Aorta (tissue), 5 donors: ENCODE results near the gene GAN. TPM values are rescaled to one million over a fixed set of nuclear protein-coding genes. Genes with fewer than 3 reads are reported as not detected.
"Not testable (repeated sequence)": the region's sequence is repeated elsewhere in the genome, so short reads cannot be mapped to it uniquely, and the experiment has no call there.

ENCODE experiments used
- ATAC-seq: fragments of 200-7000 bp; cut with Tn5 transposase; one replicate; pipeline ENCODE4 v1.9.1; 2022; ENCODE audit warnings: moderate library complexity; ENCODE audit not compliant: low FRiP score
- DNase-seq, 2 donors: peaks; one replicate each; pipeline ENCODE4 v3.0.0-alpha.2; 2020
- H3K27ac ChIP-seq, 2 donors: one replicate each; pipeline ENCODE4 v1.5.1; 2013; ENCODE audit warnings: low read length in 2 of 2, mild to moderate bottlenecking in 2 of 2, moderate library complexity in 2 of 2, control low read depth in 1 of 2, inconsistent platforms in 1 of 2, low read depth in 1 of 2
- H3K27me3 ChIP-seq, 2 donors: one replicate each; pipeline ENCODE4 v1.6.1; 2013; ENCODE audit warnings: control low read depth in 1 of 2, low read length in 1 of 2, mild to moderate bottlenecking in 1 of 2, moderate library complexity in 1 of 2; ENCODE audit not compliant: insufficient read depth in 2 of 2, control insufficient read depth in 1 of 2
- H3K36me3 ChIP-seq, 2 donors: one replicate each; pipeline ENCODE4 v1.6.1; 2013; ENCODE audit warnings: control low read depth in 1 of 2, low read length in 1 of 2, mild to moderate bottlenecking in 1 of 2; ENCODE audit not compliant: insufficient read depth in 2 of 2, control insufficient read depth in 1 of 2
- H3K4me1 ChIP-seq, 2 donors: one replicate each; pipeline ENCODE4 v1.6.1; 2013; ENCODE audit warnings: low read length in 2 of 2, control low read depth in 1 of 2, mild to moderate bottlenecking in 1 of 2, moderate library complexity in 1 of 2; ENCODE audit not compliant: insufficient read depth in 2 of 2, control insufficient read depth in 1 of 2
- H3K4me3 ChIP-seq, 2 donors: one replicate each; pipeline ENCODE4 v1.5.1; 2013; ENCODE audit warnings: low read length in 2 of 2, control low read depth in 1 of 2, mild to moderate bottlenecking in 1 of 2
- H3K9me3 ChIP-seq: one replicate; pipeline ENCODE4 v1.6.1; 2013; ENCODE audit warnings: mild to moderate bottlenecking, low read length; ENCODE audit not compliant: control insufficient read depth
- WGBS, 2 donors: extraction: QIAGEN DNeasy Blood & Tissue Kit; methylation state at CpG; one replicate each; pipeline ENCODE4 v1.1.7; 2013; 5-methylcytosine and 5-hydroxymethylcytosine counted together
- intact Hi-C, 2 donors: fragments of 100-400 bp; cut with DNase I; formaldehyde crosslinking; loops; one replicate each; pipeline versions ENCODE4 v1.14.2 to v1.15.0; 2022
- polyA plus RNA-seq, 2 donors: library from polyadenylated mRNA; stranded (reverse); fragments of 200-250 nt; gene quantifications; one replicate each; pipeline ENCODE4 v1.2.3, GENCODE V29; 2013
- total RNA-seq, 2 donors: library from RNA; stranded (reverse); fragmentation: NEBNext Ultra II Directional; extraction: Animal tissue kit (Norgen Biotek cat#: 25700); gene quantifications; one replicate each; pipeline ENCODE4 v1.2.1, GENCODE V29; 2021
- donor health status: healthy with polysubstance abuse.
- donor health status: Bipolar disorder and iron deficiency.
- donor health status: DM: no; HTN: no; CAD: no.
- donor health status: DM: no; HTN: no; CAD: no.
- donor health status: DM: yes; HTN: yes; CAD: no.

The GAN gene
- total and polyA plus RNA-seq, 4 donors = 0.87 to 11.9 (median 6.5) TPM

GRCh38 chr16:81327447-81328196 is 12.9 kb downstream of the GAN start:
- intact Hi-C loops = no loop called here
- peaks cover 0 to 1% of the 10 kb centered on the region in 2 donors for H3K36me3 ChIP-seq
- H3K27ac ChIP-seq = no peak overlapping the region
- no peaks in the 10 kb centered on the region for H3K9me3 ChIP-seq
- no peaks in the 10 kb centered on the region for H3K4me1 ChIP-seq
- ATAC-seq = no peak
- 82 to 83% methylated on average over 8 of the region's 8 CpGs for WGBS, 2 donors
- no peaks in the 10 kb centered on the region for H3K27me3 ChIP-seq
- no peak overlapping the region for H3K4me3 ChIP-seq
- DNase-seq = no peak

GRCh38 chr16:81329947-81330346 is 15.2 kb downstream of the GAN start:
- ATAC-seq (no peak), DNase-seq (no peak)
- Histone ChIP-seq H3K36me3 (peaks cover 0 to 1% of the 10 kb centered on the region in 2 donors), H3K9me3 (no peaks in the 10 kb centered on the region), H3K4me1 (no peaks in the 10 kb centered on the region), H3K27me3 (no peaks in the 10 kb centered on the region), H3K4me3 (no peak overlapping the region), H3K27ac (no peak overlapping the region)
- 84 to 92% methylated on average over 5 of the region's 5 CpGs for WGBS, 2 donors
- intact Hi-C loops = no loop called here

- H3K9me3 ChIP-seq = no peaks in the 10 kb centered on the region
Measured at GRCh38 chr16:81333356-81333755, 18.6 kb downstream of the GAN start.

GRCh38 chr16:81335669-81336068 is 20.9 kb downstream of the GAN start:
- H3K4me3 ChIP-seq = no peak overlapping the region
- no peak overlapping the region for H3K27ac ChIP-seq
- H3K27me3 ChIP-seq = no peaks in the 10 kb centered on the region
- DNase-seq (no peak), ATAC-seq (no peak)
- peaks cover 2% of the 10 kb centered on the region for H3K9me3 ChIP-seq
- H3K4me1 ChIP-seq = no peaks in the 10 kb centered on the region
- intact Hi-C loops = no loop called here
- H3K36me3 ChIP-seq = peaks cover 0 to 1% of the 10 kb centered on the region in 2 donors
- WGBS, 2 donors = 91 to 96% methylated on average over 6 of the region's 6 CpGs

More at GRCh38 chr16:81333356-81333755, 18.6 kb downstream of the GAN start:
- no peak for DNase-seq
- intact Hi-C loops = no loop called here
- WGBS, 2 donors = 95 to 98% methylated on average over 3 of the region's 3 CpGs
- Histone ChIP-seq H3K27me3 (no peaks in the 10 kb centered on the region), H3K4me1 (no peaks in the 10 kb centered on the region), H3K4me3 (no peak overlapping the region), H3K36me3 (peaks cover 0 to 1% of the 10 kb centered on the region in 2 donors), H3K27ac (no peak overlapping the region)
- no peak for ATAC-seq

- no peaks in the 10 kb centered on the region for H3K27me3 ChIP-seq
- no peak overlapping the region for H3K27ac ChIP-seq
- DNase-seq = no peak
- H3K4me3 ChIP-seq = no peak overlapping the region
- intact Hi-C loops = no loop called here
- 91 to 93% methylated on average over 5 of the region's 5 CpGs for WGBS, 2 donors
- ATAC-seq = no peak
- peaks cover 0 to 1% of the 10 kb centered on the region in 2 donors for H3K36me3 ChIP-seq
- peaks cover 2% of the 10 kb centered on the region for H3K9me3 ChIP-seq
- H3K4me1 ChIP-seq = no peaks in the 10 kb centered on the region
Measured at GRCh38 chr16:81337097-81337496, 22.3 kb downstream of the GAN start.

- ATAC-seq, intact Hi-C loops, H3K4me3 ChIP-seq, H3K36me3 ChIP-seq, DNase-seq, H3K27ac ChIP-seq, H3K27me3 ChIP-seq, H3K4me1 ChIP-seq, H3K9me3 ChIP-seq: not testable (repeated sequence)
- WGBS, 2 donors = 94 to 98% methylated on average over 3 of the region's 3 CpGs
Measured at GRCh38 chr16:81345172-81345571, 30.4 kb downstream of the GAN start.

- ATAC-seq (no peak), DNase-seq (no peak)
- H3K27ac ChIP-seq = no peak overlapping the region
- H3K36me3 ChIP-seq = peaks cover 0 to 2% of the 10 kb centered on the region in 2 donors
- WGBS, 2 donors = 96 to 98% methylated on average over 1 of the region's 1 CpG
- intact Hi-C loops = no loop called here
- H3K4me1 ChIP-seq = no peaks in the 10 kb centered on the region
- H3K9me3 ChIP-seq = peaks cover 3% of the 10 kb centered on the region
- no peaks in the 10 kb centered on the region for H3K27me3 ChIP-seq
- no peak overlapping the region for H3K4me3 ChIP-seq
Measured at GRCh38 chr16:81347425-81347824, 32.7 kb downstream of the GAN start.

- no peaks in the 10 kb centered on the region for H3K4me1 ChIP-seq
- intact Hi-C loops = no loop called here
- no peak overlapping the region for H3K4me3 ChIP-seq
- no peaks in the 10 kb centered on the region for H3K27me3 ChIP-seq
- H3K27ac ChIP-seq = no peak overlapping the region
- DNase-seq (no peak), ATAC-seq (no peak)
- WGBS, 2 donors = 36 to 43% methylated on average over 4 of the region's 4 CpGs
- H3K36me3 ChIP-seq = peaks cover 0 to 2% of the 10 kb centered on the region in 2 donors
- H3K9me3 ChIP-seq = peaks cover 3% of the 10 kb centered on the region
Measured at GRCh38 chr16:81349608-81350305, 35.0 kb downstream of the GAN start.

- 96 to 98% methylated on average over 4 of the region's 4 CpGs for WGBS, 2 donors
- H3K27me3 ChIP-seq = no peaks in the 10 kb centered on the region
- ATAC-seq (no peak), DNase-seq (no peak)
- H3K27ac ChIP-seq = no peak overlapping the region
- H3K9me3 ChIP-seq = peaks cover 3% of the 10 kb centered on the region
- H3K4me3 ChIP-seq = no peak overlapping the region
- H3K4me1 ChIP-seq = no peaks in the 10 kb centered on the region
- H3K36me3 ChIP-seq = peaks cover 0 to 2% of the 10 kb centered on the region in 2 donors
- intact Hi-C loops = no loop called here
Measured at GRCh38 chr16:81350306-81350615, 35.5 kb downstream of the GAN start.
